GM20000 (cell line): ENCODE data around the gene PTBP3.

Experiments used
- DNase-seq: peaks from one replicate; pipeline ENCODE4 v3.0.0; 2012; ENCODE audit warnings: low spot score
- TF ChIP-seq, protein P1 (sequence below): IDR thresholded peaks from 2 replicates; pipeline ENCODE4 v1.5.1; 2012; ENCODE audit warnings: mild to moderate bottlenecking, control low read depth; ENCODE audit errors: extremely low read depth, missing control alignments

The PTBP3 gene

GRCh38 chr9:112328545-112328944 is 4.9 kb downstream of the PTBP3 start:
- TF ChIP-seq, protein P1, sequence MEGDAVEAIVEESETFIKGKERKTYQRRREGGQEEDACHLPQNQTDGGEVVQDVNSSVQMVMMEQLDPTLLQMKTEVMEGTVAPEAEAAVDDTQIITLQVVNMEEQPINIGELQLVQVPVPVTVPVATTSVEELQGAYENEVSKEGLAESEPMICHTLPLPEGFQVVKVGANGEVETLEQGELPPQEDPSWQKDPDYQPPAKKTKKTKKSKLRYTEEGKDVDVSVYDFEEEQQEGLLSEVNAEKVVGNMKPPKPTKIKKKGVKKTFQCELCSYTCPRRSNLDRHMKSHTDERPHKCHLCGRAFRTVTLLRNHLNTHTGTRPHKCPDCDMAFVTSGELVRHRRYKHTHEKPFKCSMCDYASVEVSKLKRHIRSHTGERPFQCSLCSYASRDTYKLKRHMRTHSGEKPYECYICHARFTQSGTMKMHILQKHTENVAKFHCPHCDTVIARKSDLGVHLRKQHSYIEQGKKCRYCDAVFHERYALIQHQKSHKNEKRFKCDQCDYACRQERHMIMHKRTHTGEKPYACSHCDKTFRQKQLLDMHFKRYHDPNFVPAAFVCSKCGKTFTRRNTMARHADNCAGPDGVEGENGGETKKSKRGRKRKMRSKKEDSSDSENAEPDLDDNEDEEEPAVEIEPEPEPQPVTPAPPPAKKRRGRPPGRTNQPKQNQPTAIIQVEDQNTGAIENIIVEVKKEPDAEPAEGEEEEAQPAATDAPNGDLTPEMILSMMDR: no peak
- DNase-seq: no peak

GRCh38 chr9:112327718-112328450 is 5.5 kb downstream of the PTBP3 start:
- TF ChIP-seq, protein P1: no peak
- DNase-seq: no peak

GRCh38 chr9:112326194-112326593 is 7.2 kb downstream of the PTBP3 start:
- DNase-seq: no peak
- TF ChIP-seq, protein P1: no peak

- TF ChIP-seq, protein P1: no peak
Observed at GRCh38 chr9:112325600-112325999, 7.8 kb downstream of the PTBP3 start.

DNA sequence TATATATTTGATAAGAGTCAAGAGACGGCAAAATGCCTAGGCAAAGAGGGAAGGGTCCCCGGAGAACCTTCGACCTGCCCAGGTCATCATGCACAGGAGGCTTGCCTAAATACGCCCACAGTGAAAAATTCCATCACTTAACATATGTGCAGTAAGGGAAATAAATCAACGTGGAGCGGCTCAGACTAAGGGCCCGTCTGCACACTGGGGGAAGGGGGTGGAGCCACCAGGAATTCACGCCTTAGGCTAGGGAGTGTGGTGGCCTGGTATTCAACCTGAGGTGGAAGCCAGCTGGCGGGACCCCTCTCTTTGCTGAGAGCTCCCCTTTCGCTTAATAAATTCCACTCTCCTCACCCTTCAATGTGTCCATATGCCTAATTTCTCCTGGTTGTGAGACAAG is 8.3 kb downstream of the PTBP3 start:
- no peak for DNase-seq
- TF ChIP-seq, protein P1: no peak

More at GRCh38 chr9:112325600-112325999, 7.8 kb downstream of the PTBP3 start:
- no peak for DNase-seq

DNA sequence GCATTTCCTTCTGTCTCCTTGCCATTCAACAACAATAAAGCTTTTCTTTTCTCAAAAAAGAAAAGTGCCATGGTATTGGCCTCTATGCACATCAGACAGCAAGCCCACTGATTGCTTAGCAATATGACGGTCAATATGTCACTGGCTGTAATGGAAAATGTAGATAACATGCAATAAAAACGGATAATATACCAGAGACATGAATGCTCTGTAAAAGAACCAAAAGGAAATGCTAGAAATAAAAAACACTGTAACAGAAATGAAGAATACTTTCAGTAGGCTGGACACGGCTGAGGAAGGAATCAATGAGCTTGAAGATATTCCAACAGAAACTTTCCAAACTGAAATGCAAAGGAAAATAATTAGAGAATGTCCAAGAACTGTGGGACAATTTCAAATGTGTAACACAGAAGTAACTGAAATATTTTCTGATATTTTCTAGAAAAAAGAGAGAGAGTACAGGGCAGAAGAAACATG is 10.0 kb downstream of the PTBP3 start:
- TF ChIP-seq, protein P1: no peak
- no peak for DNase-seq

DNA sequence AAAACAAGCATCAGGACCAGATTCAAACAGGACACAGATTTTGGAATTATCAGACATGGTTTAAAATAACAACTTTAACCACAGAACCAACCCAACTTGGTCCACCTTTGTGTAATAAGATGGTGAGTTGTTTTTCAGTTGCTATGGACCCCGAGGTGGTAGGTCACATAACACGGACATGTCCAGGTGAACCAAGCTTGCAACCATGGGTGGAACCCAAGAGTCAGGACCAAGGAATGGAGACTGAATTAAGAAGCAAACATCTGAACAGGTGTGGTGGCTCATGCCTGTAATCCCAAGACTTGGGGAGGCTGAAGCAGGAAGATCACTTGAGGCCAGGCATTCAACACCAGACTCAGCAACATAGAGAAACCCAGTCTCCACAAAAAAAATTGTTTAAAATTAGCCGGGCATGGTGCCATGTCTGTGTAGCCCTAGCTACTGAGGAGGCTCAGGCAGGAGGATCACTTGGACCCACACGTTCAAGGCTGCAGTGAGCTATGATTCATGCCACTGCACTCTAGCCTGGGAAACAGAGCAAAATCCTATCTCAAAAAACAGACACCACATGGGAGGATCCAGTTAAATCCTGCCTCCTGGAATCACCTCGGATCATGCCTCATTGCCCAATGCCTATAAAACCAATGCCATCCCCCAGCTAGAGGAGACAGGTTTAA is 10.6 kb downstream of the PTBP3 start:
- no peak for DNase-seq
- TF ChIP-seq, protein P1: no peak
